ENCODE data around the gene RSRC1. TPM values are rescaled to one million over a fixed set of nuclear protein-coding genes. Genes with fewer than 3 reads are reported as not detected.
"Not testable (repeated sequence)": the region's sequence is repeated elsewhere in the genome, so short reads cannot be mapped to it uniquely, and the experiment has no call there.

The RSRC1 gene
- total RNA-seq, 1 experiment from 2014 or later, result 49.4 TPM

GRCh38 chr3:158508481-158508880 lies 398.6 kb downstream of the RSRC1 start:
- no peak overlapping the region for H3K4me3 ChIP-seq (ENCODE audit: low read depth in 2 of 2, low read length in 2 of 2)
- intact Hi-C loops (cut with micrococcal nuclease; ENCODE audit: unreplicated experiment) (no loop called here), in situ Hi-C loops (cut with HindIII; ENCODE audit: low pct_unique_long_range_greater_than_20kb, low sequenced_read_pairs) (no loop called here)
- H3K9me3 ChIP-seq (ENCODE audit: control insufficient read depth, insufficient read depth, low read depth, low read length), result no peaks in the 10 kb centered on the region
- no peaks in the 10 kb centered on the region for H3K4me1 ChIP-seq (ENCODE audit: control insufficient read depth, insufficient read depth, low read length)
- CTCF ChIA-PET, result no interaction called here
- ATAC-seq, result no peak
- POLR2A ChIA-PET, result no interaction called here
- no peak for DNase-seq (ENCODE audit: low read depth, low spot score)
- BruUV-seq (replicated peaks), result no TSS peak
- TF ChIP-seq CTCF (IDR thresholded peaks at IDR 0.05) (no peak), SIN3A (IDR thresholded peaks at IDR 0.05; ENCODE audit: borderline replicate concordance, insufficient read depth, low read depth, low read length) (no peak), POLR2AphosphoS5 (IDR thresholded peaks at IDR 0.05; ENCODE audit: low read depth, low read length) (no peak)
- H3K27me3 ChIP-seq (ENCODE audit: control insufficient read depth, insufficient read depth, low read length), result no peaks in the 10 kb centered on the region
- no peak overlapping the region for H3K27ac ChIP-seq (ENCODE audit: low read length)
- no peaks in the 10 kb centered on the region for H3K36me3 ChIP-seq (ENCODE audit: control insufficient read depth, insufficient read depth, low read length)

GRCh38 chr3:158509891-158510290 lies 400.0 kb downstream of the RSRC1 start:
- Histone ChIP-seq H3K4me1 (ENCODE audit: control insufficient read depth, insufficient read depth, low read length) (no peaks in the 10 kb centered on the region), H3K36me3 (ENCODE audit: control insufficient read depth, insufficient read depth, low read length) (no peaks in the 10 kb centered on the region), H3K4me3 (ENCODE audit: low read depth in 2 of 2, low read length in 2 of 2) (no peak overlapping the region), H3K9me3 (ENCODE audit: control insufficient read depth, insufficient read depth, low read depth, low read length) (no peaks in the 10 kb centered on the region), H3K27ac (ENCODE audit: low read length) (no peak overlapping the region), H3K27me3 (ENCODE audit: control insufficient read depth, insufficient read depth, low read length) (no peaks in the 10 kb centered on the region)
- no TSS peak for BruUV-seq (replicated peaks)
- ATAC-seq (no peak), DNase-seq (ENCODE audit: low read depth, low spot score) (no peak)
- intact Hi-C loops (cut with micrococcal nuclease; ENCODE audit: unreplicated experiment), result no loop called here
- in situ Hi-C loops (cut with HindIII; ENCODE audit: low pct_unique_long_range_greater_than_20kb, low sequenced_read_pairs), result no loop called here
- ChIA-PET CTCF (no interaction called here), POLR2A (no interaction called here)
- no peak for TF ChIP-seq CTCF (IDR thresholded peaks at IDR 0.05)

GRCh38 chr3:158516729-158517128 lies 406.8 kb downstream of the RSRC1 start:
- H3K4me1 ChIP-seq (ENCODE audit: control insufficient read depth, insufficient read depth, low read length); ATAC-seq; POLR2A ChIA-PET; H3K9me3 ChIP-seq (ENCODE audit: control insufficient read depth, insufficient read depth, low read depth, low read length); H3K27ac ChIP-seq (ENCODE audit: low read length); CTCF ChIA-PET; H3K36me3 ChIP-seq (ENCODE audit: control insufficient read depth, insufficient read depth, low read length); DNase-seq (ENCODE audit: low read depth, low spot score); H3K27me3 ChIP-seq (ENCODE audit: control insufficient read depth, insufficient read depth, low read length); H3K4me3 ChIP-seq (ENCODE audit: low read depth in 2 of 2, low read length in 2 of 2); BruUV-seq (replicated peaks); intact Hi-C loops (cut with micrococcal nuclease; ENCODE audit: unreplicated experiment); in situ Hi-C loops (cut with HindIII; ENCODE audit: low pct_unique_long_range_greater_than_20kb, low sequenced_read_pairs): not testable (repeated sequence)

GRCh38 chr3:158519776-158520175 lies 409.9 kb downstream of the RSRC1 start:
- Histone ChIP-seq H3K27me3 (ENCODE audit: control insufficient read depth, insufficient read depth, low read length) (no peaks in the 10 kb centered on the region), H3K27ac (ENCODE audit: low read length) (no peak overlapping the region), H3K9me3 (ENCODE audit: control insufficient read depth, insufficient read depth, low read depth, low read length) (no peaks in the 10 kb centered on the region), H3K36me3 (ENCODE audit: control insufficient read depth, insufficient read depth, low read length) (no peaks in the 10 kb centered on the region), H3K4me1 (ENCODE audit: control insufficient read depth, insufficient read depth, low read length) (no peaks in the 10 kb centered on the region), H3K4me3 (ENCODE audit: low read depth in 2 of 2, low read length in 2 of 2) (no peak overlapping the region)
- no peak for DNase-seq (ENCODE audit: low read depth, low spot score)
- ChIA-PET CTCF (no interaction called here), POLR2A (no interaction called here)
- TF ChIP-seq SIN3A (IDR thresholded peaks at IDR 0.05; ENCODE audit: borderline replicate concordance, insufficient read depth, low read depth, low read length) (no peak), POLR2AphosphoS5 (IDR thresholded peaks at IDR 0.05; ENCODE audit: low read depth, low read length) (no peak), TCF7L2 (IDR thresholded peaks at IDR 0.05; ENCODE audit: low read depth, low read length) (no peak), REST (IDR thresholded peaks at IDR 0.05; ENCODE audit: insufficient read depth in 1 of 2, low read depth in 2 of 2, low read length in 1 of 2) (no peak), CTCF (IDR thresholded peaks at IDR 0.05) (no peak)
- in situ Hi-C loops (cut with HindIII; ENCODE audit: low pct_unique_long_range_greater_than_20kb, low sequenced_read_pairs), result no loop called here
- no peak for ATAC-seq
- intact Hi-C loops (cut with micrococcal nuclease; ENCODE audit: unreplicated experiment), result loop anchor here (10.0 kb wide), 1 partner anchor 435 kb away; no protein-coding TSS in a partner anchor
- BruUV-seq (replicated peaks), result no TSS peak
